Right lobe of liver (tissue), 6 donors: ENCODE measurements around the gene DPP7. TPM values are rescaled to one million over a fixed set of nuclear protein-coding genes. Genes with fewer than 3 reads are reported as not detected.

Experiments
- ATAC-seq, 4 donors: fragments of 200-7000 bp; cut with Tn5 transposase; one replicate each; pipeline ENCODE4 v1.9.1; 2020; ENCODE audit warnings: mild to moderate bottlenecking in 4 of 4, moderate library complexity in 4 of 4
- DNase-seq, 3 donors: peaks; one replicate each; pipeline ENCODE4 v3.0.0-alpha.2; 2020
- H3K27ac ChIP-seq, 3 donors: fragments of 200-600 bp; one replicate each; pipeline ENCODE4 v1.8.0; 2022
- H3K27me3 ChIP-seq, 2 donors: fragments of 200-600 bp; one replicate each; pipeline ENCODE4 v1.8.0; 2022
- H3K36me3 ChIP-seq, 4 donors: fragments of 200-600 bp; sonication (generic) in 1 of 4; one replicate each; pipeline versions ENCODE4 v1.5.1 to v1.8.0; 2017 to 2022; ENCODE audit warnings: control low read depth in 1 of 4
- H3K4me1 ChIP-seq, 4 donors: fragments of 200-600 bp; sonication (generic) in 1 of 4; one replicate each; pipeline versions ENCODE4 v1.5.1 to v1.8.0; 2017 to 2022; ENCODE audit warnings: control low read depth in 1 of 4
- H3K4me3 ChIP-seq, 3 donors: fragments of 200-600 bp; one replicate each; pipeline ENCODE4 v1.8.0; 2022
- H3K9me3 ChIP-seq, 4 donors: fragments of 200-600 bp; sonication (generic) in 1 of 4; one replicate each; pipeline versions ENCODE4 v1.5.1 to v1.8.0; 2017 to 2022; ENCODE audit warnings: control low read depth in 1 of 4
- POLR2A ChIP-seq: fragments of 450-650 bp; IDR thresholded peaks from one replicate; pipeline ENCODE4 v1.6.1; 2017; ENCODE audit warnings: antibody characterized with exemption, mild to moderate bottlenecking
- WGBS: methylation state at CpG from one replicate; pipeline ENCODE4 v1.1.6; 2018; ENCODE audit warnings: low coverage, low lambda C conversion rate; ENCODE audit not compliant: insufficient coverage; ENCODE audit errors: missing lambda C conversion rate; 5-methylcytosine and 5-hydroxymethylcytosine counted together
- intact Hi-C, 2 donors: fragments of 100-400 bp; cut with DNase I; formaldehyde crosslinking; loops; one replicate each; pipeline versions ENCODE4 v1.11.2 to v1.14.1; 2022
- total RNA-seq, 6 experiments: library from RNA; depleted of rRNA in 2 of 6; stranded (reverse); fragments of >200 nt in 2 of 6; fragmentation: NEBNext Ultra II Directional in 3 of 6; extraction: Animal tissue kit (Norgen Biotek cat#: 25700) in 3 of 6; gene quantifications; one replicate each; pipeline versions ENCODE4 v1.1.0 to v1.2.4, GENCODE V29; 2016 to 2023
- TF ChIP-seq, protein P1 (sequence below), 4 donors: fragments of 200-600 bp in 3 of 4; fragments of 450-650 bp in 1 of 4; IDR thresholded peaks; one replicate each; pipeline versions ENCODE4 v1.5.1 to v1.8.0; 2016 to 2022; ENCODE audit warnings: antibody characterized with exemption in 4 of 4, mild to moderate bottlenecking in 2 of 4
- donor health status: DM: no; HTN: yes; CAD: no.
- donor health status: DM: no; HTN: no; CAD: no.
- donor health status: DM: no; HTN: no; CAD: no.
- donor health status: DM: no; HTN: yes; CAD: no.
- donor health status: DM: no; HTN: yes; CAD: no.

The DPP7 gene
- total RNA-seq, 6 experiments from 2014 or later, result 62.2 to 86.2 (median 66.2) TPM

GRCh38 chr9:137117269-137117731 lies 2.8 kb upstream of the DPP7 start:
- TF ChIP-seq, protein P1, sequence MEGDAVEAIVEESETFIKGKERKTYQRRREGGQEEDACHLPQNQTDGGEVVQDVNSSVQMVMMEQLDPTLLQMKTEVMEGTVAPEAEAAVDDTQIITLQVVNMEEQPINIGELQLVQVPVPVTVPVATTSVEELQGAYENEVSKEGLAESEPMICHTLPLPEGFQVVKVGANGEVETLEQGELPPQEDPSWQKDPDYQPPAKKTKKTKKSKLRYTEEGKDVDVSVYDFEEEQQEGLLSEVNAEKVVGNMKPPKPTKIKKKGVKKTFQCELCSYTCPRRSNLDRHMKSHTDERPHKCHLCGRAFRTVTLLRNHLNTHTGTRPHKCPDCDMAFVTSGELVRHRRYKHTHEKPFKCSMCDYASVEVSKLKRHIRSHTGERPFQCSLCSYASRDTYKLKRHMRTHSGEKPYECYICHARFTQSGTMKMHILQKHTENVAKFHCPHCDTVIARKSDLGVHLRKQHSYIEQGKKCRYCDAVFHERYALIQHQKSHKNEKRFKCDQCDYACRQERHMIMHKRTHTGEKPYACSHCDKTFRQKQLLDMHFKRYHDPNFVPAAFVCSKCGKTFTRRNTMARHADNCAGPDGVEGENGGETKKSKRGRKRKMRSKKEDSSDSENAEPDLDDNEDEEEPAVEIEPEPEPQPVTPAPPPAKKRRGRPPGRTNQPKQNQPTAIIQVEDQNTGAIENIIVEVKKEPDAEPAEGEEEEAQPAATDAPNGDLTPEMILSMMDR (IDR thresholded peaks at IDR 0.05), result no peak
- no peak for TF ChIP-seq POLR2A
- DNase-seq, result no peak
- Histone ChIP-seq H3K36me3 (no peaks in the 10 kb centered on the region), H3K27me3 (no peaks in the 10 kb centered on the region), H3K4me1 (peaks cover 0 to 4% (median 1%) of the 10 kb centered on the region in 4 donors), H3K9me3 (no peaks in the 10 kb centered on the region), H3K27ac (no peak overlapping the region), H3K4me3 (no peak overlapping the region)
- 80% methylated on average over 1 of the region's 15 CpGs for WGBS
- intact Hi-C loops, result loop anchor here in 1 of 2 donors (5.0 kb wide), 1 partner anchor 115 kb away; the partner anchor contains the start of gene SLC34A3
- ATAC-seq, result no peak

- Histone ChIP-seq H3K27ac (no peak overlapping the region), H3K36me3 (no peaks in the 10 kb centered on the region), H3K27me3 (no peaks in the 10 kb centered on the region), H3K9me3 (no peaks in the 10 kb centered on the region), H3K4me1 (peaks cover 0 to 4% (median 1%) of the 10 kb centered on the region in 4 donors), H3K4me3 (no peak overlapping the region)
- DNase-seq, result no peak
- 56% methylated on average over 16 of the region's 17 CpGs for WGBS
- no peak for ATAC-seq
- intact Hi-C loops, result loop anchor here in 1 of 2 donors (5.0 kb wide), 1 partner anchor 116 kb away; the partner anchor contains the start of gene SLC34A3
- TF ChIP-seq, protein P1 (IDR thresholded peaks at IDR 0.05), result no peak
- no peak for TF ChIP-seq POLR2A
These were observed 2.2 kb upstream of the DPP7 start for GRCh38 chr9:137116728-137117127.

GRCh38 chr9:137116027-137116507 lies 1.5 kb upstream of the DPP7 start:
- intact Hi-C loops, result loop anchor here in 1 of 2 donors (5.0 kb wide), 1 partner anchor 116 kb away; the partner anchor contains the start of gene SLC34A3
- Histone ChIP-seq H3K9me3 (no peaks in the 10 kb centered on the region), H3K36me3 (no peaks in the 10 kb centered on the region), H3K4me3 (no peak overlapping the region), H3K27ac (no peak overlapping the region), H3K4me1 (peaks cover 0 to 4% (median 1%) of the 10 kb centered on the region in 4 donors), H3K27me3 (no peaks in the 10 kb centered on the region)
- 57% methylated on average over 1 of the region's 6 CpGs for WGBS
- no peak for DNase-seq
- TF ChIP-seq, protein P1 (IDR thresholded peaks at IDR 0.05), result no peak
- TF ChIP-seq POLR2A, result no peak
- no peak for ATAC-seq

DNA sequence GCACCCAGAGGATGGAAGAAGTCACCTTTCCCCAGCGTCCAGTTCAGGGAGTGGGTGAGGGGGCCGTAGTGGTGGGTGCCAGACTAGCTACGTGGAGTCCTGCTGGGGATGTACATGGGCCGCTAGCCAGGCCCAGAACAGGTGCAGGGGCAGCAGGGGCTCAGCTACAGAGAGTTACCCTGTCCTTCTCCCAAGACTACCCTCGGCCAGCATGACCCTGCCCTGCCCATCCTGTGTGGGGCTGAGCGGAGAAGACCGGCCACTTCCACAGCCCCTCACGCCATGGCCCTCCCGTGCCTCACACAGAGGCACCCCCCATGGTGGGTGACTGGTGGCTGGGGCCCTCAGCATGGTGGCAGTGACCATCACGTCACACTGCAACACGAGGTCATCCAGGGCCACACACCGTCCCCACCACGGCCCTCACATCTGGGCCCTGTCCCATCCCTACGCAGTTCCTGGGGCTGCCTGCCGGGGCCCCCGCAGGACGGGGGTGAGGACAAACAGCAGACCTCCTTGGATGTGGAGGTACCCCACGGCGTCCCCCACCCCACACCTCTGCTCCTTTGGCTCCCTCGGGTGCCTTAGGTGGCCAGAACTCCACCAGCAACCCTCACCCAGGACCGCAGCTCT lies 977 bp upstream of the DPP7 start:
- no peaks in the 10 kb centered on the region for H3K27me3 ChIP-seq
- H3K4me1 ChIP-seq, result peaks cover 0 to 4% (median 1%) of the 10 kb centered on the region in 4 donors
- DNase-seq (peak in 1 of 3 donors; percentile 42), ATAC-seq (peak in 1 of 4 donors; percentile 2)
- H3K36me3 ChIP-seq, result no peaks in the 10 kb centered on the region
- intact Hi-C loops, result loop anchor here in 1 of 2 donors (5.0 kb wide), 1 partner anchor 117 kb away; the partner anchor contains the start of gene SLC34A3
- TF ChIP-seq, protein P1 (IDR thresholded peaks at IDR 0.05), result no peak
- TF ChIP-seq POLR2A, result no peak
- H3K27ac ChIP-seq, result no peak overlapping the region
- no peak overlapping the region for H3K4me3 ChIP-seq
- no CpG with 5 or more reads among the region's 21 CpGs for WGBS
- no peaks in the 10 kb centered on the region for H3K9me3 ChIP-seq
